Lung microvascular endothelial cell (primary cell): Measurements from ENCODE around the gene ZNF362. TPM values are rescaled to one million over a fixed set of nuclear protein-coding genes. Genes with fewer than 3 reads are reported as not detected.
A peak's percentile ranks its signal among the peaks of the same experiment; 100 is the strongest.

Experiments used
- DNase-seq, 2 donors: peaks; one replicate each; pipeline versions ENCODE4 v3.0.0 to v3.0.0-alpha.2; 2010; ENCODE audit warnings: low read depth in 2 of 2
- total RNA-seq: library from RNA; depleted of rRNA; stranded (reverse); fragments of >200 nt; gene quantifications from 2 replicates; pipeline ENCODE4 v1.2.1, GENCODE V29; 2014

ZNF362 gene
- total RNA-seq, 1 donor from 2014 or later, result 6.3 TPM

DNA sequence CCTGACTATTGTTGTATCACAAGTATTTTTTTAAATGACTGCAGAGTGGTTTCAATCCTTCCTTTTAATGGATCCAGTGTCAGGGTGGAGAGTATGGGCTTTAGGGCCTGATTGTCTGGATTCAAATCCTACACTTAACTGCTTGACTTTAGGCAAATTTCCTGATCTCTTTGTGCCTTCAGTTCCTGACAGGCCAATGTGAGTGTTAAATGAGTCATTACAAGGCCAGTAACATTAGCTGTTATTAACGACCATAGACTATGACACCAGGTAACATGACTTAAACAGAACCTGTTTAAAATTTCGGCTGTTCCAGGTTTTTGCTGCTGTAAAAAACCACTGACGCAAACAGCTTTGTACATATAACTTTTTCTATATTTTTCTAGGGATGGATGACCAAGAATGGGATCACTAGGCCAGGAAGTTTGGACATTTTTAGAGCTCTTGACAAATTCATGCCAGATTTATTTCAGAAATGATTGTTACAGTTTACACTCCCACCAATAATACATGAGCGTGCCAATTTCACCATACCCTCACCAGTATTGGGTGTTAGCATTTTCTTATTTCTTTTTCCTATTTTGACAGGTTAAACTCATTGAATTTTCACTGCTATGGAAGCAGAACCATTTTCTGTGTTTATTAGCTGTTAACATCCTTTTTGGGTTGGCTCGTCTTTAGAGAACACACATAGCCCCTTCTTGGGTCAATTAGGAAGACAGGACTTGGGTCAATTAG, 11.3 kb downstream of the ZNF362 start:
- DNase-seq, result peak; percentile 15 to 31

DNA sequence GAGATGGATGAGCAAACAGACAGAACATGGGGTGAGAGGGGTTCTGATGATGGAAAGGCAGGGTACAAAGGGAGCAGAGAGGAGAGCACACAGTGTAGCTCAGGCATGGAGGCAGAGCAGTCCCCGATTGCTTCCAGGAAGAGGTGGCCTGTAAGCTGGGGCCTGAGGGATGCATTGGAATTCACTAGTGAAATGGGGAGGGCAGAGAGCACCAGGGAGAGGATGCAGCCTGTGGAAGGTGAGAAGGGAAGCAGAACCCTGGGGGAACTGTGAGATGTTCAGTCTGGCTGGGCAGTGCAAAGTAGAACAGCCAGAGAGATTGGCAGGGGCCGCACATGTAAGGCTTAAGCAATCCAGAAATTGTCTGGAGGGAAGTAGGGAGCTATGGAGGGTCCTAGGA, 12.2 kb downstream of the ZNF362 start:
- DNase-seq, result no peak

GRCh38 chr1:33268927-33269610, 12.8 kb downstream of the ZNF362 start:
- no peak for DNase-seq

DNA sequence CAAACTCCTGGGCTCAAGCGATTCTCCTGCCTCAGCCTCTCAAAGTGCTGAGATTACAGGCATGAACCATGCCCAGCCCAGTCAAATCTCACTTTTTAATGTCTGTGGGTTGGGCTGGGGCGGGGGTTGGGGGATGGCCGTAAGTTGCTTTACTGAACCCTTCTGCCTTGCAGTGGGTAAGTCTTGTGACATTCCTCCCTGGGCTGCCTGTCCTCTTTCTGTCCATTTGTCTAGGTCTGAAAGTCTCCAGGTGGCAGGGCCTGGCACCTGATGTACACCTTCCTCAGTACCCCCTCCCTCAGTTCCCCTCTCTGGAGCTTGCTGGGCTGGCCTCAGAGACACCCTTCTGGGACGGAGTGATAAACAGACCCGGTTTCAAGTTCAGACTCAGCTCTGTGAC, 13.3 kb downstream of the ZNF362 start:
- no peak for DNase-seq

DNA sequence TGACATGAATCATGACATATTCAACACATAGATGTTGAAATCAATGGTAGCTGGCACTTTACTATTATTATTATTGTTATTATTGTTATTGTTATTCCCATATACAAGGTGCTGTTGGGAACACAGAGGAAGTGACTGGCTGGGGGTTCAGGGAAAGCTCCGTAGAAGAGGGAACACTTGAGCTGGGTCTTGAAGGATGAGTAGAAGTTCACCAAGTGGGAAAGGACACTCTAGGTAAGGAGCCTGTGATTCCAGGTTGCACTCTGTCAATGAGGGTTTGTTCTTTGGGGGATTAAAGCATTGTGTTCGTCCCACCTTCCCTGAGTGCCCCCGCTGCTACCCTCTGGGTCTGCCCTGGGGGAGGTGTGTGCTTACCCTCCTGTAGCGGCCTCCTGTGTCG, 14.1 kb downstream of the ZNF362 start:
- DNase-seq, result no peak

- no peak for DNase-seq
These were observed 14.6 kb downstream of the ZNF362 start for GRCh38 chr1:33270808-33271465.

DNA sequence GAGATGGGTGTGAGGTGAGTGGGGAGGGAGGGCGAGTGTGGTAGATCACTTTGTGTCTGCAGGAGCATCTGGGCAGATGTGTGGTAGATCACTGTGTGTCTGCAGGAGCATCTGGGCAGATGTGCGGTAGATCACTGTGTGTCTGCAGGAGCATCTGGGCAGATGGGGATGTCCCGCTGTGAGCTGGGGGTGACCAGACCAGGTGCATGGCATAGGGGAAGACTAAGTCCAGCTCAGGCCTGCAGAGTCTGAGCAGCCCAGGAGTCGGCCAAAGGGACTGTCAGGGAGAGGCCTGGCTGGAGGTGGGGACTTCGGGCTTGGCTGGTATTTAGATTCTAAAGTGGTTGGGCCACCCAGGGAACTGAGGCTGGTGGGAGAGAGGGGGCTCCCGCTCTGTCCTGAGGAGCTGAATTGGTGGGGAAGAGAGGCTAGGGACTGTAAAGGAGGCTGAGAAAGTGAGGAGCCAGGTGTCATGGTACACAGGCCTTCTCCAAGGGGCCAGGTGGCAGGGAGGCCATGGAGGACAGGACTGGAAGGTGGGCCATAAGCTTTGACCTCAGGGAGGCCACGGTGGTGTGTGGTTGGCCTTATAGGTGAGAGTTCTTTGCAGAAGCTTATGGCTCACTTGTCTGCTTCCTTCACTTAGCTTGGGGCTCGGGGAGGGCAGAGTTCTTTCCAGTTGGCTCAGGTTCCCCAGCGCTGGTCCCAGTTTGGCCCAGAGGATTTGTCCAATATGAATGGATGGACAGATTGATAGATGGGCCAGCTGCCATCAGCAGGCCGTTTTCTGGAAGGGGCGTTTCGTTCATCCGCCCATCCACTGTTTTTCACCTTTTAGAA, 15.6 kb downstream of the ZNF362 start:
- DNase-seq, result no peak

- no peak for DNase-seq
These were observed 16.2 kb downstream of the ZNF362 start for GRCh38 chr1:33272509-33272908.

DNA sequence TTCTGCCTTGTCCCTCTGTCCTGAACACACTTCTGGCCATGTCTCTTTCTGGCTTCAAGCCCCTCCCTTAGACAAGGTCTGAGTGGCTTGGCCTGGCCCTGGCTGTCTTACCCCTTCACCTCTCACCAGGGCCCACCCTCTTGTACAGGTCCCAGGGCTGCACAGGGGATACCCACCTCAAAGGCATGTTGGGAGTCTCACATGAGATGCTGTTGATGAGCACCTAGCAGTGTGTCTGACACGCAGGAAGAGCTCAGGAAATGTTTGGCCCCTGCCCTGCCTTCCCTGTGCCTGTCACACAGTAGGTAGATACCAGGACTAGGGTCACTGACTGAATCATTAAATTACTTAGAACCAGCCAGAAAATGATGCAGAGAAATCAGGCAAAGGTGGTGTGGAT, 16.6 kb downstream of the ZNF362 start:
- no peak for DNase-seq

DNA sequence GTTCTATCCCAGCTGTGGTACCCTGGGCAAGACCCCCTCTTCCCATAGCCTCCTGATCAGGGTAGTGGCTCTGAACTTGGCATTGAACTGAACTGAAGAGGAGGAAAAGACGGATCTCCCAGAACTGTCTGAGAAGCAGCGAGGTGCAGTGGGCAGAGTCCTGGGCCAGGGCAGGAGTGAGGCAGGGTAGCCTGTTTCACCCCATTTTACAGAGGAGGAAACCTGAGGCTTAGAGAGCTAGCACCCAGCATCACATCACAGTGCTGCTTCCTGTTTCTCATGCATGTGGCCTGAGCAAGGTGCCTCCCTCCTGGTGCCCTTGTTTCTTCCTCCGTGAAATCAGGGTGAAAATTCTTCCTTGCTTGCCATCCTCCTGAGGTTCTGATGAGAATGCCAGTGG, 17.1 kb downstream of the ZNF362 start:
- no peak for DNase-seq

- no peak for DNase-seq
These were observed 17.7 kb downstream of the ZNF362 start for GRCh38 chr1:33273961-33274371.

DNA sequence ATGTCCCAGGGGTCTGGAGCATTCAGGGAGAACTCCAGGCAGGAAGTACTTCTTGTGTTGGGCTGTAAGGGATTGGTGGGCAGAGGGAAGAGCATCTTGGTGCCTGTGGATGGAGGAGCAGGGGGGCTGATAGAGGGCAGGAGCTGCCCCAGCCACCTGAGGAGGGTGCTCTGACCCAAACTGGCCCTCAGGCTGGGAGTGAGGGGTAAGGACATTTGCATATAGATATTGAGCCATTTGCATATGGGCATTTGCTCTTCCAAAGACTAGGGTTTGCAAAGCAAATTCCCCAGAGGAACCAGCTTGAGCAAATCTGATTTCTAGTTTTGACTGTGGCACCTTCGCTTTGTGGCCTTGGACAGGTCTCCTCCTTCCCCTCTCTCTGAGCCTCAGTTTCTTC, 18.2 kb downstream of the ZNF362 start:
- no peak for DNase-seq

- DNase-seq, result no peak
These were observed 18.9 kb downstream of the ZNF362 start for GRCh38 chr1:33275195-33275594.

GRCh38 chr1:33275706-33276572, 19.6 kb downstream of the ZNF362 start:
- no peak for DNase-seq

- DNase-seq, result no peak
These were observed 20.4 kb downstream of the ZNF362 start for GRCh38 chr1:33276573-33277298.

- DNase-seq, result no peak
These were observed 21.3 kb downstream of the ZNF362 start for GRCh38 chr1:33277488-33278084.

DNA sequence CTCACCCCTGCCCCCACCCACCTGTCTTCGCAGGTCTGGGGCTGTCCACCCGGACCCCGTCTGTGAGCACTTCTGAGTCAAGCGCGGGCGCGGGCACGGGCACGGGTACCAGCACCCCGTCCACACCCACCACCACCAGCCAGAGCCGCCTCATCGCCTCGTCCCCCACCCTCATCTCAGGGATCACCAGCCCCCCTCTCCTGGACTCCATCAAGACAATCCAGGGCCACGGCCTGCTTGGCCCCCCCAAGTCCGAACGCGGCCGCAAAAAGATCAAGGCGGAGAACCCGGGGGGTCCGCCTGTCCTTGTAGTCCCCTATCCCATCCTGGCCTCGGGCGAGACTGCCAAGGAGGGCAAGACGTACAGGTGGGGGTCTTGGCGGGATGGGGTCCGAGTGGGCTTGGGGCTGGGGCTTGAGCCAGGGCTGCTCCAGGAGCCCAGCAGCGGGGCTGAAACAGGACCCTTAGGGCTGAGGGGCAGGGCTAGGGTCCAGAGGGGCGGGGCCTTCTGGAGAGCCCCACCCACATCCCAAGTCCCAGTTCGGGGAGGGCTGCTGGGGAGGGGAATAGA, 23.9 kb downstream of the ZNF362 start:
- no peak for DNase-seq

- no peak for DNase-seq
These were observed 25.4 kb downstream of the ZNF362 start for GRCh38 chr1:33281554-33282303.

GRCh38 chr1:33282791-33283190, 26.5 kb downstream of the ZNF362 start:
- no peak for DNase-seq
